ENCODE measurements around the gene THAP4.

The THAP4 gene

DNA sequence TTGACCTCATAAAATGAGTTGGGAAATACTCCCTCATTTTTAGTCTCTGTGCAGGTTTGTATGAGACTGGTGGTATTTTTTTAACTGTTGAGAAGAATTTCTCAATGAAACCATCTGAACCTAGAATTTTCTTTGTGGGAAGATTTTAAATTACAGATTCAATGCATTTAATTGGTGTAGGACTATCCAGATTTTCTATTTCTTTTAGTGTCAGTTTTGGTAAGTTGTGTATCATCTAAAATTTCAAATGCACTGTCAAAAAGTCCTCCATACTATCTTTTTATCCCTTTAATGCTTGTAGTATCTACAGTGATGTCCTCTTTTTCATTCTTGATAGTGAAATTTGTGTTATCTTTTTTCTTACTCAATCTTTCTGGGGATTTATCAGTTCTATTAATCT lies 80.2 kb downstream of the THAP4 start:
- no peak for TF ChIP-seq MYC (IDR thresholded peaks at IDR 0.05; ENCODE audit: low read depth, low read length)
- no peak for TF ChIP-seq POLR2A (IDR thresholded peaks at IDR 0.05; ENCODE audit: extremely low read depth, insufficient read length)
- TF ChIP-seq, protein P1, sequence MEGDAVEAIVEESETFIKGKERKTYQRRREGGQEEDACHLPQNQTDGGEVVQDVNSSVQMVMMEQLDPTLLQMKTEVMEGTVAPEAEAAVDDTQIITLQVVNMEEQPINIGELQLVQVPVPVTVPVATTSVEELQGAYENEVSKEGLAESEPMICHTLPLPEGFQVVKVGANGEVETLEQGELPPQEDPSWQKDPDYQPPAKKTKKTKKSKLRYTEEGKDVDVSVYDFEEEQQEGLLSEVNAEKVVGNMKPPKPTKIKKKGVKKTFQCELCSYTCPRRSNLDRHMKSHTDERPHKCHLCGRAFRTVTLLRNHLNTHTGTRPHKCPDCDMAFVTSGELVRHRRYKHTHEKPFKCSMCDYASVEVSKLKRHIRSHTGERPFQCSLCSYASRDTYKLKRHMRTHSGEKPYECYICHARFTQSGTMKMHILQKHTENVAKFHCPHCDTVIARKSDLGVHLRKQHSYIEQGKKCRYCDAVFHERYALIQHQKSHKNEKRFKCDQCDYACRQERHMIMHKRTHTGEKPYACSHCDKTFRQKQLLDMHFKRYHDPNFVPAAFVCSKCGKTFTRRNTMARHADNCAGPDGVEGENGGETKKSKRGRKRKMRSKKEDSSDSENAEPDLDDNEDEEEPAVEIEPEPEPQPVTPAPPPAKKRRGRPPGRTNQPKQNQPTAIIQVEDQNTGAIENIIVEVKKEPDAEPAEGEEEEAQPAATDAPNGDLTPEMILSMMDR (IDR thresholded peaks at IDR 0.05; ENCODE audit: low read depth, low read length), result no peak
- TF ChIP-seq, protein P2, sequence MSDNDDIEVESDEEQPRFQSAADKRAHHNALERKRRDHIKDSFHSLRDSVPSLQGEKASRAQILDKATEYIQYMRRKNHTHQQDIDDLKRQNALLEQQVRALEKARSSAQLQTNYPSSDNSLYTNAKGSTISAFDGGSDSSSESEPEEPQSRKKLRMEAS (IDR thresholded peaks at IDR 0.05; ENCODE audit: low read depth, low read length), result no peak
- H3K4me3 ChIP-seq (ENCODE audit: low read depth, low read length), result no peak overlapping the region
- no peak for DNase-seq (ENCODE audit: low read depth)

DNA sequence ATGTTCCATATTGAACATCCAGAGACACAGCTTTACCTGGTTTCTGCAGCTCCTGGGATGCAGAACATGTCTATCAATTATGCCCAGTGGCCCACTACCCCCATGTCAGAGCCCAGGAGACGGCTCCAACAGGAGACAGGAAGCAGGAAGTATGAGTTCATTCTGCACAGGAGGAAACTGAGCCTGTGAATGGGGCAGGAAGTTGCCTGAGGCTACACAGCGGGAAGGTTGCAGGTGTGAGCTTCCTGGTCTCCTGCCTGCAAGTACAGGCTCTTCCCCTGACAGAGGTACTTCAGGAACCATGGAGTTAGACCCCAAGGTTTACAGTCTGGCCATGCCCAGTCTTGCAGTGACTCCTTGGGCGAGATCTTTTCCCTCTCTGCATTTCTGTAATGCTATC lies 81.2 kb downstream of the THAP4 start:
- no peak overlapping the region for H3K4me3 ChIP-seq (ENCODE audit: low read depth, low read length)
- no peak for DNase-seq (ENCODE audit: low read depth)
- TF ChIP-seq MYC (IDR thresholded peaks at IDR 0.05; ENCODE audit: low read depth, low read length) (no peak), POLR2A (IDR thresholded peaks at IDR 0.05; ENCODE audit: extremely low read depth, insufficient read length) (no peak)
- TF ChIP-seq, protein P1 (IDR thresholded peaks at IDR 0.05; ENCODE audit: low read depth, low read length), result no peak
- TF ChIP-seq, protein P2 (IDR thresholded peaks at IDR 0.05; ENCODE audit: low read depth, low read length), result no peak

DNA sequence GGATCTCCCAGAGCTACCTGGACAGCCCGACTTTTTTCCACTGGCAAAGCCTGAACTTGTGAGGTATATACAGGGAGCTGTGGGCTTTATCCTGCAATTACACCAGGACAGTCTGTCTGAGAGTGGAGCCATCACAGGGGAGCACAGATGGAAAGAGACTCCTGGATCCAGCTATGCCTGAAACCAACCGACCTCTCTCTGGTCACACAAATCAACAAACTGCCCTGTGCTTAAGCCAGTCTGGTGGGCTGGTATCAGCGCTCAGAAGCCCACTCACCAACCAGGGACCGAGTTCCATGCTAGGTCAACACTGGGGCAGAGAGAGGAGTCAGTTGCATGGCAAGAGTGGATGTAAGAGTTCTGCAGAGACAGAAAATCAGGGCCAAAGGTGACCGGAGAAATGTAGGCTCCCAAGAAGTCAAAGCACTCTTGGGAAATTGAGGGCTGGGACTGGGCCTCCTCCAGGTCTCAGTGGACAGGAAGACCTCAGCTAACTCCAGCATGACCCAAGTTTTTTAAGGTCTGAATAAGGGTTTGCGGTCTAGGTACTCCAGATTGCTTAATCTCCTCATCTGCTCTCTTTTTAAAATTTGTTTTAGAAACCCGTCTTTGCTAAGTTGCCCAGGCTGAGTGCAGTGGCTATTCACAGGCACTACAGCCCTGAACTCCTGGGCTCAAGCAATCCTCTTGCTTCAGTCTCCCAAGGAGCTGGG lies 82.2 kb downstream of the THAP4 start:
- TF ChIP-seq, protein P1 (IDR thresholded peaks at IDR 0.05; ENCODE audit: low read depth, low read length), result no peak
- TF ChIP-seq POLR2A (IDR thresholded peaks at IDR 0.05; ENCODE audit: extremely low read depth, insufficient read length) (no peak), MYC (IDR thresholded peaks at IDR 0.05; ENCODE audit: low read depth, low read length) (no peak)
- TF ChIP-seq, protein P2 (IDR thresholded peaks at IDR 0.05; ENCODE audit: low read depth, low read length), result no peak
- peak; percentile 32 for DNase-seq (ENCODE audit: low read depth)
- no peak overlapping the region for H3K4me3 ChIP-seq (ENCODE audit: low read depth, low read length)

DNA sequence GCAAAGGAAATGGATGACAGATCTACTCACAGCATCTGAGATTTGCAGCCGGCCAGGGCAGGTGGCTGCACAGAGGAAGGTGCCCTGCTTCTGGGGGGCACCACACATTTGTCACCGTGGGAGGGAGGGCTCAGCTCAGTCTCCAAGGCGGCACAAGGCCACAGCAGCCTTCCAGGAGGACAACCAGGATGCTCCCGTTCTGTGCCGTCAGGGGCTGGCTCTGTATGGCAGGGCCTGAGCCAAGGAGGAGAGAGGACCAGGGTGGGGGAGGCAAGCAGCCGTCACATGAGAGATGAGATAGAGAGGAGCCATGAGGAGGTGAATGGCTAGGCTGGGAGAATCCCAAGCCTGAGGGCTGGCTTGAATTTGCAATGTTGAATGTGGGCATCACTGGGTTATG lies 83.0 kb downstream of the THAP4 start:
- H3K4me3 ChIP-seq (ENCODE audit: low read depth, low read length), result no peak overlapping the region
- no peak for DNase-seq (ENCODE audit: low read depth)
- TF ChIP-seq POLR2A (IDR thresholded peaks at IDR 0.05; ENCODE audit: extremely low read depth, insufficient read length) (no peak), MYC (IDR thresholded peaks at IDR 0.05; ENCODE audit: low read depth, low read length) (no peak)
- TF ChIP-seq, protein P2 (IDR thresholded peaks at IDR 0.05; ENCODE audit: low read depth, low read length), result no peak
- TF ChIP-seq, protein P1 (IDR thresholded peaks at IDR 0.05; ENCODE audit: low read depth, low read length), result no peak

DNA sequence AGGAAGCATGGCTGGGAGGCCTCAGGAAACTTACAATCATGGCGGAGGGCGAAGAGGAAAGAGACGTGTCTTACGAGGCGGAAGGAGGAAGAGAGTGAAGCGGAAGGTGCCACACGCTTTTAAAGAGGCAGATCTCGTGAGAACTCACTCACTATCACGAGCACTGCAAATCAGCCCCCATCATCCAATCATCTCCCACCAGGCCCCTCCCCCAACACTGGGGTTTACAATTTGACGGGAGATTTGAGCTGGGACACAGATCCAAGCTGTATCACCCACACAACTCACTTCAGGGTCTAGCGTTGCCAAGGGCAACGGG lies 83.5 kb downstream of the THAP4 start:
- DNase-seq (ENCODE audit: low read depth), result no peak
- H3K4me3 ChIP-seq (ENCODE audit: low read depth, low read length), result no peak overlapping the region

More for the DNA sequence above, 83.5 kb downstream of the THAP4 start:
- no peak for TF ChIP-seq MYC (IDR thresholded peaks at IDR 0.05; ENCODE audit: low read depth, low read length)
- TF ChIP-seq, protein P1 (IDR thresholded peaks at IDR 0.05; ENCODE audit: low read depth, low read length), result no peak
- TF ChIP-seq POLR2A (IDR thresholded peaks at IDR 0.05; ENCODE audit: extremely low read depth, insufficient read length), result no peak
- TF ChIP-seq, protein P2 (IDR thresholded peaks at IDR 0.05; ENCODE audit: low read depth, low read length), result no peak

All from NB4 (cell line).